H9 (cell line): Measurements from ENCODE around the gene PRTFDC1. TPM values are rescaled to one million over a fixed set of nuclear protein-coding genes. Genes with fewer than 3 reads are reported as not detected.

Experiments
- DNase-seq: peaks from one replicate; pipeline ENCODE4 v3.0.0-alpha.2; 2017
- H2AFZ ChIP-seq: one replicate; pipeline ENCODE4 v1.6.1; 2013; ENCODE audit warnings: mild to moderate bottlenecking, low read length, control low read depth, moderate library complexity
- H2AK5ac ChIP-seq: 2 replicates; pipeline ENCODE4 v1.6.1; 2013; ENCODE audit warnings: low read length, control low read depth, mixed read lengths; ENCODE audit not compliant: insufficient read length
- H2BK120ac ChIP-seq: one replicate; pipeline ENCODE4 v1.6.1; 2013; ENCODE audit warnings: low read depth, mild to moderate bottlenecking, low read length, control low read depth, inconsistent platforms; ENCODE audit not compliant: poor library complexity, severe bottlenecking
- H2BK12ac ChIP-seq: 2 replicates; pipeline ENCODE4 v1.6.1; 2013; ENCODE audit warnings: low read length, control low read depth, mixed read lengths, low read depth; ENCODE audit not compliant: insufficient read length
- H2BK15ac ChIP-seq: 2 replicates; pipeline ENCODE4 v1.6.1; 2013; ENCODE audit warnings: low read depth, low read length, control low read depth
- H2BK20ac ChIP-seq: one replicate; pipeline ENCODE4 v1.6.1; 2013; ENCODE audit warnings: low read depth, mild to moderate bottlenecking, low read length, control low read depth, inconsistent platforms; ENCODE audit not compliant: poor library complexity, severe bottlenecking
- H2BK5ac ChIP-seq: 2 replicates; pipeline ENCODE4 v1.6.1; 2013; ENCODE audit warnings: low read length, control low read depth, mixed read lengths; ENCODE audit not compliant: insufficient read length
- H3K14ac ChIP-seq: 2 replicates; pipeline ENCODE4 v1.6.1; 2013; ENCODE audit warnings: low read length, control low read depth; ENCODE audit not compliant: insufficient read depth
- H3K18ac ChIP-seq: 2 replicates; pipeline ENCODE4 v1.6.1; 2013; ENCODE audit warnings: low read depth, mild to moderate bottlenecking, mixed read lengths, low read length, control low read depth; ENCODE audit not compliant: insufficient read length
- H3K23ac ChIP-seq: 2 replicates; pipeline ENCODE4 v1.6.1; 2013; ENCODE audit warnings: low read length, control low read depth, mixed read lengths, low read depth; ENCODE audit not compliant: insufficient read length
- H3K23me2 ChIP-seq: 2 replicates; pipeline ENCODE4 v1.6.1; 2013; ENCODE audit warnings: low read depth, mild to moderate bottlenecking, mixed read lengths, low read length, control low read depth; ENCODE audit not compliant: insufficient read length, poor library complexity, severe bottlenecking
- H3K27ac ChIP-seq: 2 replicates; pipeline ENCODE4 v1.5.1; 2013; ENCODE audit warnings: low read length, control low read depth, mixed read lengths, low read depth; ENCODE audit not compliant: insufficient read length
- H3K27me3 ChIP-seq: 2 replicates; pipeline ENCODE4 v1.6.1; 2013; ENCODE audit warnings: low read length, control low read depth, inconsistent platforms; ENCODE audit not compliant: insufficient read depth
- H3K4ac ChIP-seq: 2 replicates; pipeline ENCODE4 v1.6.1; 2013; ENCODE audit warnings: low read depth, mild to moderate bottlenecking, control low read depth, inconsistent platforms, low read length, moderate library complexity
- H3K4me1 ChIP-seq: 2 replicates; pipeline ENCODE4 v1.6.1; 2013; ENCODE audit warnings: low read length, control low read depth, inconsistent platforms; ENCODE audit not compliant: insufficient read depth
- H3K4me2 ChIP-seq: 2 replicates; pipeline ENCODE4 v1.6.1; 2013; ENCODE audit warnings: low read length, control low read depth, mixed read lengths; ENCODE audit not compliant: insufficient read length, insufficient read depth
- H3K56ac ChIP-seq: 2 replicates; pipeline ENCODE4 v1.6.1; 2013; ENCODE audit warnings: low read depth, mild to moderate bottlenecking, mixed read lengths, low read length, control low read depth; ENCODE audit not compliant: insufficient read length
- H3K79me1 ChIP-seq: 2 replicates; pipeline ENCODE4 v1.6.1; 2013; ENCODE audit warnings: low read depth, mild to moderate bottlenecking, moderate library complexity, low read length, control low read depth, inconsistent platforms; ENCODE audit not compliant: insufficient read depth, poor library complexity, severe bottlenecking
- H3K79me2 ChIP-seq: 2 replicates; pipeline ENCODE4 v1.6.1; 2013; ENCODE audit warnings: low read length, control low read depth, inconsistent platforms; ENCODE audit not compliant: insufficient read depth
- H3K9ac ChIP-seq: 2 replicates; pipeline ENCODE4 v1.6.1; 2013; ENCODE audit warnings: low read length, control low read depth, mixed read lengths; ENCODE audit not compliant: insufficient read length; ENCODE audit errors: extremely low read depth
- H3K9me3 ChIP-seq: one replicate; pipeline ENCODE4 v1.6.1; 2013; ENCODE audit warnings: low read depth, low read length, inconsistent platforms; ENCODE audit not compliant: control insufficient read depth
- H3T11ph ChIP-seq: one replicate; pipeline ENCODE4 v1.6.1; 2013; ENCODE audit warnings: mild to moderate bottlenecking, low read length, control low read depth, inconsistent platforms
- H4K20me1 ChIP-seq: one replicate; pipeline ENCODE4 v1.6.1; 2013; ENCODE audit not compliant: control insufficient read depth, insufficient read length, insufficient read depth
- H4K5ac ChIP-seq: 2 replicates; pipeline ENCODE4 v1.6.1; 2013; ENCODE audit warnings: low read depth, mild to moderate bottlenecking, mixed read lengths, low read length, control low read depth; ENCODE audit not compliant: insufficient read length
- H4K8ac ChIP-seq: replicated peaks from 2 replicates; pipeline ENCODE4 v1.6.1; 2013; ENCODE audit warnings: low read length, control low read depth, mixed read lengths, low read depth; ENCODE audit not compliant: insufficient read length
- H4K91ac ChIP-seq: 2 replicates; pipeline ENCODE4 v1.6.1; 2013; ENCODE audit warnings: low read depth, mild to moderate bottlenecking, moderate library complexity, mixed read lengths, low read length, control low read depth; ENCODE audit not compliant: insufficient read length
- H3K27ac Mint-ChIP-seq, 3 experiments: 2 replicates in 2 of 3; 3 replicates in 1 of 3; pipeline ENCODE4 v1.8.0; 2020 to 2021; ENCODE audit warnings: mixed read lengths in 3 of 3, mild to moderate bottlenecking in 1 of 3, moderate library complexity in 1 of 3
- H3K27me3 Mint-ChIP-seq: 2 replicates; pipeline ENCODE4 v1.8.0; 2021; ENCODE audit warnings: low read depth, mild to moderate bottlenecking, moderate library complexity, mixed read lengths
- H3K36me3 Mint-ChIP-seq, 3 experiments: 2 replicates in 2 of 3; 3 replicates in 1 of 3; pipeline ENCODE4 v1.8.0; 2020 to 2021; ENCODE audit warnings: low read depth in 3 of 3, mixed read lengths in 3 of 3; ENCODE audit not compliant: insufficient read depth in 1 of 3
- H3K4me1 Mint-ChIP-seq, 2 experiments: 2 replicates each; pipeline ENCODE4 v1.8.0; 2020; ENCODE audit warnings: mixed read lengths in 2 of 2
- H3K4me3 Mint-ChIP-seq, 2 experiments: 2 replicates in 1 of 2; 3 replicates in 1 of 2; pipeline ENCODE4 v1.8.0; 2020 to 2021; ENCODE audit warnings: mild to moderate bottlenecking in 2 of 2, mixed read lengths in 2 of 2, moderate library complexity in 1 of 2
- H3K9me3 Mint-ChIP-seq, 2 experiments: 2 replicates in 1 of 2; 3 replicates in 1 of 2; pipeline ENCODE4 v1.8.0; 2020; ENCODE audit warnings: mild to moderate bottlenecking in 2 of 2, mixed read lengths in 2 of 2, moderate library complexity in 1 of 2
- WGBS: extraction: QIAGEN DNeasy Blood & Tissue Kit; methylation state at CpG from one replicate; pipeline ENCODE4 v1.1.7; 2013; ENCODE audit warnings: missing lambda C conversion rate, low lambda C conversion rate, mixed read lengths; ENCODE audit not compliant: insufficient read length; ENCODE audit errors: extremely low coverage; 5-methylcytosine and 5-hydroxymethylcytosine counted together
- total RNA-seq: library from RNA; stranded (reverse); gene quantifications from 2 replicates; pipeline ENCODE4 v1.2.1, GENCODE V29; 2021
- TF ChIP-seq, protein P1 (sequence below): fragments of 200-600 bp; sonication (generic); conservative IDR thresholded peaks from 3 replicates; pipeline ENCODE4 v1.8.0; 2021; ENCODE audit warnings: antibody characterized with exemption, mild to moderate bottlenecking

Gene PRTFDC1
- total RNA-seq, 1 experiment from 2014 or later, result 7.5 TPM

GRCh38 chr10:24906372-24906771, 46.0 kb downstream of the PRTFDC1 start:
- Histone ChIP-seq H2BK15ac (no peak overlapping the region), H3K4me2 (no peak overlapping the region), H3K4ac (no peak overlapping the region), H4K20me1 (no peaks in the 10 kb centered on the region), H4K5ac (no peak overlapping the region), H2AK5ac (no peak overlapping the region), H3K23ac (no peak overlapping the region), H3T11ph (no peak overlapping the region), H3K9me3 (no peaks in the 10 kb centered on the region), H2AFZ (no peak overlapping the region), H3K9ac (no peak overlapping the region), H3K79me1 (no peaks in the 10 kb centered on the region), H2BK120ac (no peak overlapping the region), H2BK5ac (no peak overlapping the region), H3K27me3 (no peaks in the 10 kb centered on the region), H3K14ac (no peak overlapping the region), H2BK12ac (no peak overlapping the region), H3K18ac (no peak overlapping the region), H3K79me2 (no peaks in the 10 kb centered on the region), H3K56ac (no peak overlapping the region), H4K8ac (no peak overlapping the region), H2BK20ac (no peak overlapping the region), H3K4me1 (no peaks in the 10 kb centered on the region), H3K23me2 (no peaks in the 10 kb centered on the region), H3K27ac (no peak overlapping the region), H4K91ac (no peak overlapping the region)
- no peak for DNase-seq
- WGBS, result no CpG with 5 or more reads among the region's 3 CpGs
- no peaks in the 10 kb centered on the region for H3K27me3 Mint-ChIP-seq
- TF ChIP-seq, protein P1, sequence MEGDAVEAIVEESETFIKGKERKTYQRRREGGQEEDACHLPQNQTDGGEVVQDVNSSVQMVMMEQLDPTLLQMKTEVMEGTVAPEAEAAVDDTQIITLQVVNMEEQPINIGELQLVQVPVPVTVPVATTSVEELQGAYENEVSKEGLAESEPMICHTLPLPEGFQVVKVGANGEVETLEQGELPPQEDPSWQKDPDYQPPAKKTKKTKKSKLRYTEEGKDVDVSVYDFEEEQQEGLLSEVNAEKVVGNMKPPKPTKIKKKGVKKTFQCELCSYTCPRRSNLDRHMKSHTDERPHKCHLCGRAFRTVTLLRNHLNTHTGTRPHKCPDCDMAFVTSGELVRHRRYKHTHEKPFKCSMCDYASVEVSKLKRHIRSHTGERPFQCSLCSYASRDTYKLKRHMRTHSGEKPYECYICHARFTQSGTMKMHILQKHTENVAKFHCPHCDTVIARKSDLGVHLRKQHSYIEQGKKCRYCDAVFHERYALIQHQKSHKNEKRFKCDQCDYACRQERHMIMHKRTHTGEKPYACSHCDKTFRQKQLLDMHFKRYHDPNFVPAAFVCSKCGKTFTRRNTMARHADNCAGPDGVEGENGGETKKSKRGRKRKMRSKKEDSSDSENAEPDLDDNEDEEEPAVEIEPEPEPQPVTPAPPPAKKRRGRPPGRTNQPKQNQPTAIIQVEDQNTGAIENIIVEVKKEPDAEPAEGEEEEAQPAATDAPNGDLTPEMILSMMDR, result no peak
- H3K4me3 Mint-ChIP-seq, result no peak overlapping the region; a peak in 1 of 5 replicates
- H3K27ac Mint-ChIP-seq, result no peak overlapping the region
- H3K36me3 Mint-ChIP-seq, result no peaks in the 10 kb centered on the region
- no peaks in the 10 kb centered on the region; a peak in 1 of 5 replicates for H3K9me3 Mint-ChIP-seq
- H3K4me1 Mint-ChIP-seq, result peaks cover 0 to 2% of the 10 kb centered on the region in 2 experiments; a peak in 1 of 4 replicates
